ENCODE measurements around the gene GPATCH1. TPM values are rescaled to one million over a fixed set of nuclear protein-coding genes. Genes with fewer than 3 reads are reported as not detected.

The GPATCH1 gene
- total and polyA plus RNA-seq, 2 of the 13 experiments (the other 11 are each of a cell fraction or from before 2014, with no cell fraction given) = 6.8 to 6.9 TPM

DNA sequence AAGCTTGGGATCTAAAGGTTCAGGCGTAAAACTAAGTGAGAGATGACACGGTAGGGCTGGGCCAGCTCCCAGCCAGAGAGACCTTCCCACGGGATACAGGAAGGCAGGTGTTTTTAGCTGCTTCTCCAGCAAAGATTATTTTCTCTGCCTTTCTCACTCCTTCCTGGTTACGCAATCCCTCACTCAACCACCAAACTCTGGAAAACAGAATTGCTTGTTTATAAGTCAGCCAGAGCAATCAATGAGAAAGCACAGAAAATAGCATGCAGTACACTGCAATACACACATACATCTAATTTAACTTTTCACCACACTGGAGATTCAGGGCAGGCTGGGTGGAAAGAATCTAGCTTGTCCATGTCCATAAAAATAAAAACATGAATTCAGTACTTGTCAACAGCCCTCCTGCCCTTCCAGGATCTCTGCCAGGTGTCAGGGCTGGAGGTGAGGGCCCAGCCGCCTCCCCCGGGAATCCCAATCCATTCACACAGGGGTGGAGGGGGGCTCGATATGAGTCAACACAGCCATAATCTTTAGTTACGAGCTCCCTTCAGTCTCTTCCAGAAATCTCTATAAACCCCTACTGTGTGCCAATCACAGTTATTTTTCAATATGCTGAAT is 28.5 kb upstream of the GPATCH1 start (continued):
- TF ChIP-seq, protein P1, sequence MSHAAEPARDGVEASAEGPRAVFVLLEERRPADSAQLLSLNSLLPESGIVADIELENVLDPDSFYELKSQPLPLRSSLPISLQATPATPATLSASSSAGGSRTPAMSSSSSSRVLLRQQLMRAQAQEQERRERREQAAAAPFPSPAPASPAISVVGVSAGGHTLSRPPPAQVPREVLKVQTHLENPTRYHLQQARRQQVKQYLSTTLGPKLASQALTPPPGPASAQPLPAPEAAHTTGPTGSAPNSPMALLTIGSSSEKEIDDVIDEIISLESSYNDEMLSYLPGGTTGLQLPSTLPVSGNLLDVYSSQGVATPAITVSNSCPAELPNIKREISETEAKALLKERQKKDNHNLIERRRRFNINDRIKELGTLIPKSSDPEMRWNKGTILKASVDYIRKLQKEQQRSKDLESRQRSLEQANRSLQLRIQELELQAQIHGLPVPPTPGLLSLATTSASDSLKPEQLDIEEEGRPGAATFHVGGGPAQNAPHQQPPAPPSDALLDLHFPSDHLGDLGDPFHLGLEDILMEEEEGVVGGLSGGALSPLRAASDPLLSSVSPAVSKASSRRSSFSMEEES (CRISPR knock-in tag; IDR thresholded peaks at IDR 0.05) = no peak
- TF ChIP-seq NAIF1 (CRISPR knock-in tag; IDR thresholded peaks at IDR 0.05; ENCODE audit: borderline replicate concordance) (0 out of 2 replicates have a peak, but pooled peaks have one; percentile 30), ZFP37 (CRISPR knock-in tag; IDR thresholded peaks at IDR 0.05; ENCODE audit: borderline replicate concordance) (no peak), HMGXB3 (CRISPR knock-in tag; IDR thresholded peaks at IDR 0.05; ENCODE audit: borderline replicate concordance) (no peak), REXO4 (CRISPR knock-in tag; IDR thresholded peaks at IDR 0.05; ENCODE audit: borderline replicate concordance) (no peak), SRF (IDR thresholded peaks at IDR 0.05; ENCODE audit: low read depth, low read length) (no peak), ZFP36L2 (CRISPR knock-in tag; IDR thresholded peaks at IDR 0.05) (no peak), ESRRA (CRISPR knock-in tag; IDR thresholded peaks at IDR 0.05; ENCODE audit: low read depth) (no peak), ZNF331 (CRISPR knock-in tag; IDR thresholded peaks at IDR 0.05) (peak; percentile 62; the same call in 1 of the 2 replicates), SRY (CRISPR knock-in tag; IDR thresholded peaks at IDR 0.05) (no peak), MEF2D (CRISPR knock-in tag; IDR thresholded peaks at IDR 0.05) (no peak; the same call in 1 of the 2 replicates), FOXJ3 (CRISPR knock-in tag; IDR thresholded peaks at IDR 0.05; ENCODE audit: borderline replicate concordance) (peak; percentile 36; the same call in 1 of the 2 replicates), ZNF616 (CRISPR knock-in tag; IDR thresholded peaks at IDR 0.05; ENCODE audit: low read depth) (no peak), MIER3 (CRISPR knock-in tag; IDR thresholded peaks at IDR 0.05; ENCODE audit: borderline replicate concordance) (peak; percentile 34; the same call in 1 of the 2 replicates), HNRNPUL1 (IDR thresholded peaks at IDR 0.05; ENCODE audit: low read depth, low read length) (no peak), MIXL1 (CRISPR knock-in tag; IDR thresholded peaks at IDR 0.05) (peak; percentile 44; the same call in 1 of the 2 replicates), LCORL (IDR thresholded peaks at IDR 0.05) (no peak), LCORL (CRISPR knock-in tag; IDR thresholded peaks at IDR 0.05) (peak; percentile 81), GLI4 (CRISPR knock-in tag; IDR thresholded peaks at IDR 0.05; ENCODE audit: borderline replicate concordance) (no peak), FOXO4 (CRISPR knock-in tag; conservative IDR thresholded peaks at IDR 0.05) (no peak)
- TF ChIP-seq, protein P2, sequence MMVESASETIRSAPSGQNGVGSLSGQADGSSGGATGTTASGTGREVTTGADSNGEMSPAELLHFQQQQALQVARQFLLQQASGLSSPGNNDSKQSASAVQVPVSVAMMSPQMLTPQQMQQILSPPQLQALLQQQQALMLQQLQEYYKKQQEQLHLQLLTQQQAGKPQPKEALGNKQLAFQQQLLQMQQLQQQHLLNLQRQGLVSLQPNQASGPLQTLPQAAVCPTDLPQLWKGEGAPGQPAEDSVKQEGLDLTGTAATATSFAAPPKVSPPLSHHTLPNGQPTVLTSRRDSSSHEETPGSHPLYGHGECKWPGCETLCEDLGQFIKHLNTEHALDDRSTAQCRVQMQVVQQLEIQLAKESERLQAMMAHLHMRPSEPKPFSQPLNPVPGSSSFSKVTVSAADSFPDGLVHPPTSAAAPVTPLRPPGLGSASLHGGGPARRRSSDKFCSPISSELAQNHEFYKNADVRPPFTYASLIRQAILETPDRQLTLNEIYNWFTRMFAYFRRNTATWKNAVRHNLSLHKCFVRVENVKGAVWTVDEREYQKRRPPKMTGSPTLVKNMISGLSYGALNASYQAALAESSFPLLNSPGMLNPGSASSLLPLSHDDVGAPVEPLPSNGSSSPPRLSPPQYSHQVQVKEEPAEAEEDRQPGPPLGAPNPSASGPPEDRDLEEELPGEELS (CRISPR knock-in tag; IDR thresholded peaks at IDR 0.05) = peak; percentile 89
